ENCODE measurements around the gene SLC38A4.

GRCh38 chr12:46771268-46771827 is 54.4 kb downstream of the SLC38A4 start:
- TF ChIP-seq ZNF274 (IDR thresholded peaks at IDR 0.05; ENCODE audit: low read depth, low read length) (no peak), YY1 (IDR thresholded peaks at IDR 0.05; ENCODE audit: insufficient read depth, insufficient read length) (no peak), SUZ12 (IDR thresholded peaks at IDR 0.05; ENCODE audit: extremely low read depth, insufficient read depth, insufficient read length) (no peak)

All from NT2/D1 (cell line).